AG09309 (cell line): ENCODE measurements around the gene RAB8A.

Experiments
- DNase-seq: peaks from one replicate; pipeline ENCODE4 v3.0.0-alpha.2; 2010; ENCODE audit warnings: low read depth
- H3K4me3 ChIP-seq: 2 replicates; pipeline ENCODE4 v1.5.1; 2011; ENCODE audit warnings: mild to moderate bottlenecking, low read depth, low read length, moderate library complexity; ENCODE audit not compliant: control insufficient read depth
- TF ChIP-seq, protein P1 (sequence below): IDR thresholded peaks from 2 replicates; pipeline ENCODE4 v1.5.1; 2011; ENCODE audit warnings: mild to moderate bottlenecking, low read depth, low read length, inconsistent platforms; ENCODE audit not compliant: insufficient read depth, control insufficient read depth; ENCODE audit errors: missing control alignments

Gene RAB8A

DNA sequence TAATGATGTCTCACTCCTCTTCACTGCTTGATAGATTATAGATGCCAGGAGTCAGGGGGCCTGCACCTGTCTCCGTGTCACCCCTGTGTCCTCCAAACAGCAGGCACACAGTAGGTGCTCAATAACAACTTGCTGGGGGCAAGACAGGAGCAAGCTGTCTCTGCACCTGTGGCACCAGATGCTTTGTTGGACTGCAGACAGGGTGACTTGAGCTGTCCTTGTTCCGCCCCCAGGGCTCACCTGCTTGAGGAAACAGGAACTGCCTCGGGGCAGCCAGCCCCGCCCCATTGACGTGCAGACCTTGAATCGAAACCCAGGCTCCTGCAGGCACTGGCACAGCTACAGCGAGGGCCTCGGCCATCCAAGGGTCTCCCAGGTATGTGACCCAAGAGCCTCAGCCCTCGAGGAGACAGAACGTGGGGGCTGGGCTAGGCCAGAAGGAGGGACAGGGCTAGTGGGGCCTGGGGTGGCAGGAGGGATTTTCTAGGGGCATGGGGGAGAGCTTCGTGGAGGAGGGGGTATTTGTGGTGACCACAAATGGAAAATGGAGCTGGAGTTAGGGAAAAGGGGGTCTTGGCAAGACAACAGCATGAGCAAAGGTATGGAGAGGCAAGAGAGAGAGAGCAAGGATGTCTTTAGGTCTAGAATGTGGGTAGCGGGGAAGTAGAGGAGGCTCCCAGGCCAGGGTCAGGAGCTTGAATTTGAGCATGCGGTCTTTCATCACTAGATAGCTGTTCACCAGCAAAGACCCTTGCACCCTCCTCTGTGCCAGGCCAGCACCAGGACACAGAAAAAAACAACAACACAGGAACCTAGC is 31.9 kb downstream of the RAB8A start, which contains the start of gene HSH2D:
Gene HSH2D (plus strand): TSS at position 287 of the 817 bp plus-strand sequence. CDS start 5,066 bp downstream, outside the sequence.
- H3K4me3 ChIP-seq, result no peak within 1 kb of the TSS
- DNase-seq, result no peak
- TF ChIP-seq, protein P1, sequence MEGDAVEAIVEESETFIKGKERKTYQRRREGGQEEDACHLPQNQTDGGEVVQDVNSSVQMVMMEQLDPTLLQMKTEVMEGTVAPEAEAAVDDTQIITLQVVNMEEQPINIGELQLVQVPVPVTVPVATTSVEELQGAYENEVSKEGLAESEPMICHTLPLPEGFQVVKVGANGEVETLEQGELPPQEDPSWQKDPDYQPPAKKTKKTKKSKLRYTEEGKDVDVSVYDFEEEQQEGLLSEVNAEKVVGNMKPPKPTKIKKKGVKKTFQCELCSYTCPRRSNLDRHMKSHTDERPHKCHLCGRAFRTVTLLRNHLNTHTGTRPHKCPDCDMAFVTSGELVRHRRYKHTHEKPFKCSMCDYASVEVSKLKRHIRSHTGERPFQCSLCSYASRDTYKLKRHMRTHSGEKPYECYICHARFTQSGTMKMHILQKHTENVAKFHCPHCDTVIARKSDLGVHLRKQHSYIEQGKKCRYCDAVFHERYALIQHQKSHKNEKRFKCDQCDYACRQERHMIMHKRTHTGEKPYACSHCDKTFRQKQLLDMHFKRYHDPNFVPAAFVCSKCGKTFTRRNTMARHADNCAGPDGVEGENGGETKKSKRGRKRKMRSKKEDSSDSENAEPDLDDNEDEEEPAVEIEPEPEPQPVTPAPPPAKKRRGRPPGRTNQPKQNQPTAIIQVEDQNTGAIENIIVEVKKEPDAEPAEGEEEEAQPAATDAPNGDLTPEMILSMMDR, result no peak

DNA sequence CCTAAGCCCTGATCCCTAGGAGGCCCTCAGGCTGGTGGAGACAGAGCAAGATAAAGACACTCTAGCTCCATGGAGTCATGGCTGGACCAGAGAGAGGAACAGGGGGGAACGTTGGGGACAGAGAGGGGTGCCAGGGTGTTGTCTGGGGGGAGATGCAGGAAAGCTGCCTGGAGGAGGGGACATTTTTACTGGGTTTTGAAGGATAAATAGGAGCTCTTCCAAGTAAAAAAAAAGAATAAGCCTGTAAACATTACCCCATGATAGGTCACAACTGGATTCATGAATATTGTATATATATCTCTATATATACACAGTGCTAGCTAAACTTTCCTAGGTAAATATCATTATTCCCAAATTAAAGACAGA is 32.5 kb downstream of the RAB8A start:
- no peak overlapping the region for H3K4me3 ChIP-seq
- TF ChIP-seq, protein P1, result no peak
- no peak for DNase-seq

DNA sequence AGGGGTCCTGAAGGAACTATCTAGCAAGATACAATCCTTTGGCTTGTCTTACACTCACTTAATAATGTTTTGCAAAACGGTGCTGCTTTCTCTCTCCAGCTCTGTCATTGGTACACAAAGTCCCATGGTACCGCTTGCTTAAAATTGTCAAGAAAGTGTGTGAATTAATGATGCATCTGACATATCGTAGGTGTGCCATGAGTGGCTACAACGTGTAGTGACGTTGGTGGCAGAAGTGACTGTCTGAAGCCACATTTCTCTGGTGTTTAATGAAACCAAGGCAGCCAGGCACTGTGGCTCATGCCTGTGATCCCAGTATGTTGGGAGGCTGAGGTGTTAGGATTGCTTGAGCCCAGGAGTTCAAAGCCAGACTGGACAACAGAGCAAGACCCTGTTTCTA is 34.4 kb downstream of the RAB8A start:
- H3K4me3 ChIP-seq, result no peak overlapping the region
- DNase-seq, result no peak
- TF ChIP-seq, protein P1, result no peak

DNA sequence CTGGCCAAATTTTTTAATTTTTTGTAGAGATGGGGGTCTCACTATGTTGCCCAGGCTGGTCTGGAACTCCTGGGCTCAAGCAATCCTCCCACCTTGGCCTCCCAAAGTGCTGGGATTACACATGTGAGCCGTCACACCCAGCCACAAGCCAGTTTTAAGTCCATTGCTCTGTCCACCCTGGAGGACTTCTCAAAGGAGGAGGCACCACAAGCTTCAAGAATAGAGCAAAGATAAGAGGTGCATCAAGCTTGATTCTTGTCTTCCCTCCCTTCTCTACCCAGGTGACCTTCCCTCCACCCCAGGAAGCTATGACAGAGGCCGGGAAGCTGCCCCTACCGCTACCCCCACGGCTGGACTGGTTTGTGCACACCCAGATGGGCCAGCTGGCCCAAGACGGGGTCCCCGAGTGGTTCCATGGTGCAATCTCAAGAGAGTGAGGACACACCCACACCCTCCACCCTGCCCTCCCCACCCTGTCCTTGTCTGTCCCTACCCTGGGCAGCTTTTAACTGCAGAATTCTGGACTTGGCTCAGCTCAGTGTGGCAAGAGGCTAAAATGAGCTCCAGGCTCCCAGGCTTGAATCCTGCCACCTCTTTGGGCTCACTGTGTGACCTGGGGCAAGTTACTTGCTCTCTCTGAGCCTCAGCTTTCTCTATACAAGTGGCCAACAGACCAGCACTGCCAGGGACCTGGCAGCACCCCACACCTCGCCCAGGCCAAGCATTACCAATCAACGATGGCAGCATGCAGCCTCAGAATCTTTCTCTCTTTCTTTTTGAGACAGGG is 36.9 kb downstream of the RAB8A start:
- H3K4me3 ChIP-seq, result no peak overlapping the region

DNA sequence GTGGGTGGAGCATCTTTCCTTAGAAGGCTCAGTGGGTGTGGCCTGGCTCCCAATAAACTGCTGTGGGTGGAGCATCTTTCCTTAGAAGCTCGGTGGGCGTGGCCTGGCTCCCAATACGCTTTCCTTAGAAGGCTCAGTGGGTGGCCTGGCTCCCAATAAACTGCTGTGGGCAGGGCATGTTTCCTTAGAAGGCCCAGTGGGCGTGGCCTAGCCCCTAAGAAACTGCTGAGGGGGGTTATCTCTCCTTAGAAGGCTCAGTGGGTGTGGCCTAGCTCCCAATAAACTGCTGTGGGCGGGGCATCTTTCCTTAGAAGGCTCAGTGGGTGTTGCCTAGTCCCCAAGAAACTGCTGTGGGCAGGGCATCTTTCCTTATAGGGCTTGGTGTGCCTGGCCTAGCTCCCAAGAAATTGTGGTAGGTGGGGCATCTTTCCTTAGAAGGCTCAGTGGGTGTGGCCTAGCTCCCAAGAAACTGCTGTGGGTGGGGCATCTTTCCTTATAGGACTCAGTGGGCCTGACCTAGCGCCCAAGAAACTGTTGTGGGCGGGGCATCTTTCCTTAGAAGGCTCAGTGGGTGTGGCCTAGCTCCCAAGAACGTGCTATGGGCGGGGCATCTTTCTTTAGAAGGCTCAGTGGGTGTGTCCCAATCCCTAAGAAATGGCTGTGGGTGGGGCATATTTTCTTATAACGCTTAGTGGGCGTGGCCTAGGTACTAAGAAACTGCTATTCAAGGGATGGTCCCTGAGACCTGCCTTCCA is 42.1 kb downstream of the RAB8A start:
- DNase-seq, result no peak
- H3K4me3 ChIP-seq, result no peak overlapping the region
- TF ChIP-seq, protein P1, result no peak

More for the DNA sequence above, 36.9 kb downstream of the RAB8A start:
- TF ChIP-seq, protein P1, result no peak
- no peak for DNase-seq

DNA sequence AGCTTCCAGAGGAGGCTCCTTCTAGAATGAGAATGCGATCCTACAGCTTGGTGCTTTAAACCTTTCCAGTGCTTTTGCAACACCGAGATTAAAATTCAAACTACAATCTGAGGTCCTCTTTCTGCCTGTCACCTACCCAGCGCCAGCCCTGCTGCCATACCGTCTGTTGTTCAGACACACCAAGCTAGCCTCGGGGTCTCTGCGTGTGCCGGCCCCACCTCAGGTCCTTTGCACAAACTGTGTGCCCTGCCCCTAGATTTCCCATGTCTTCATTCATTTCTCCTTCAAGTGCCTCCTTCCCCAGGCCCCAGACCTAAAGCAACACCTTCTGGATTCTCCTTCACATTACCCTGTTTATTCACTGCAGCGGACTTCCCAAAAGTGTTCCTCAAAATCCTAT is 42.9 kb downstream of the RAB8A start:
- H3K4me3 ChIP-seq, result no peak overlapping the region
- no peak for DNase-seq
- TF ChIP-seq, protein P1, result no peak
